SH-SY5Y (cell line): ENCODE results near the gene HRG.

Experiments used
- GATA2 ChIP-seq: IDR thresholded peaks from 2 replicates; pipeline ENCODE4 v1.6.1; 2011; ENCODE audit warnings: mild to moderate bottlenecking, low read depth, low read length
- GATA3 ChIP-seq: IDR thresholded peaks from 2 replicates; pipeline ENCODE4 v1.6.1; 2011; ENCODE audit warnings: low read depth, mild to moderate bottlenecking, low read length, moderate library complexity

The HRG gene

DNA sequence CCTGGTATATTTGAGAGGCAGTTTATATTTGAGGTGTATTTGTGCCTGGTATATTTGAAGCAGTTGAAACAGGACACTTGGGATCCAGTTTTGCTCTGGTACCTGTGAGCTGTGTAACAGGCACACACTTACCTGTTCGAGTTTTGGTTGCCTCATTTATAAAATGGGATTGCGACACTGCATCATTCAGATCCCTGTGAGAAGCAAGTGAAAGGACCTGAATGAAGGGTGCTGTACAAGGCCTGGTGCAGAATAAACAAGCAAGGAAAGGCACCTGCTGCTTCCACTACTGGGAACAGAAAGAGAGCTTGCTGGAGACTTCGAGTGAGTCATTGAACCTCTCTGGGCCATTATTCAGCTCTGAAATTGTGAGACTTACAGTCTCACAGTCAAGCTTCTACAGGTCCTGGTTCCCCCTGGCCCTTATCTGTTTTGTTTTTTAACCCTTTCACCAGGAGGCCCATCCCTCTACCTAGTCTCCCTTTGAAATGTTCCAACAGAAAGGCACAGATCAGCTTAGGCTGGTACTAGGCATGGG is 14.1 kb upstream of the HRG start:
- TF ChIP-seq GATA2 (no peak), GATA3 (no peak)

GRCh38 chr3:186653080-186653707 is 12.6 kb upstream of the HRG start:
- no peak for TF ChIP-seq GATA3
- TF ChIP-seq GATA2: no peak

- no peak for TF ChIP-seq GATA2
- no peak for TF ChIP-seq GATA3
Observed at GRCh38 chr3:186653984-186654383, 11.8 kb upstream of the HRG start.

DNA sequence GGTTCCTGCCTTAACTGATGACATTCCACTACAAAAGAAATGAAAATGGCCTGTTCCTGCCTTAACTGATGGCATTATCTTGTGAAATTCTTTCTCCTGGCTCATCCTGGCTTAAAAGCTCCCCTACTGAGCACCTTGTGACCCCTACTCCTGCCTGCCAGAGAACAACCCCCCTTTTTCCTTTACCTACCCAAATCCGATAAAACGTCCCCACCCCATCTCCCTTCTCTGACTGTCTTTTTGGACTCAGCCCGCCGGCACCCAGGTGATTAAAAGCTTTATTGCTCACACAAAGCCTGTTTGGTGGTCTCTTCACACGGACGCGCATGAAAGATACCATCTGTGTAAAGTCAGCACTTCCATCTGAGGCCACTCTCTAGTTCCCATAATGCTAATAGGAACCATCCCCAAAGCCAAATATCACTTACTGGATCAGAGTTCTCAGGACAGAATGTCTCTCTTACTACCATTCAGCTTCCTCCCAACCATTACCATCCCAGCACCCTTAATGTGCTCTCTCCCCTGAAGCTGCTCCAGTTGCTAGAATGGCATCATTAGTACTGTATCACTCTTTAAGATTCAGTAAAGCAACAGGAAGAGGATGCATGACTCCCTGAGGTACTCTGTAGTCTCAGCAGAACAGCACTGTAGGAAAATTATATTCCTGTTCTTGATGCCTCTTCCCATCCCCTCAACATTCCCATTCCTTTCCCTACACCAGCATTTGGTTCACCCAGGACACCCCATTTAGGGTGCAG is 2.3 kb upstream of the HRG start:
- TF ChIP-seq GATA2 (no peak), GATA3 (no peak)

- no peak for TF ChIP-seq GATA2
- no peak for TF ChIP-seq GATA3
Observed at GRCh38 chr3:186664119-186664495, 1.7 kb upstream of the HRG start.

- TF ChIP-seq GATA3 (no peak), GATA2 (no peak)
Observed at GRCh38 chr3:186664506-186664905, 1.3 kb upstream of the HRG start.

DNA sequence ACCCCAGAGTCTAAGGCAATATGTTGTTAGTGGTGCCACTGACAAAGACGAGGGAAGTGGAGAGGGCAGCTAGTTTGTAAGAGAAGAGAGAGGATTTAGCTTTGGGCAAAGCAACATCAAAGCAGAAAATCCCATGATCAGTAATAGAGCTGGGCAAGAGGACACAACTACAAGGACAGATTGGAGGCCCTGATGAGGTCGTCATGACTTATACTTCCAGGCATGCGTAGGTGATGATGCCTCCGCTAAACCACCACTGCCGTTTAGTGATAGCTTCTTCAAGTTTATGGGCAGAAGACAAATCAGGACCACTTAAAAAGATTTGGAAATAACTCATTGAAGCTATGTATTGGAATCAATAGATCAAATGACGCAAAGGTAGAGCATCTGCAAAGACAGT is 2.6 kb downstream of the HRG start:
- TF ChIP-seq GATA2 (no peak), GATA3 (no peak)

GRCh38 chr3:186669378-186670084 is 3.7 kb downstream of the HRG start:
- no peak for TF ChIP-seq GATA3

GRCh38 chr3:186670155-186670554 is 4.3 kb downstream of the HRG start:
- TF ChIP-seq GATA3 (no peak), GATA2 (no peak)

DNA sequence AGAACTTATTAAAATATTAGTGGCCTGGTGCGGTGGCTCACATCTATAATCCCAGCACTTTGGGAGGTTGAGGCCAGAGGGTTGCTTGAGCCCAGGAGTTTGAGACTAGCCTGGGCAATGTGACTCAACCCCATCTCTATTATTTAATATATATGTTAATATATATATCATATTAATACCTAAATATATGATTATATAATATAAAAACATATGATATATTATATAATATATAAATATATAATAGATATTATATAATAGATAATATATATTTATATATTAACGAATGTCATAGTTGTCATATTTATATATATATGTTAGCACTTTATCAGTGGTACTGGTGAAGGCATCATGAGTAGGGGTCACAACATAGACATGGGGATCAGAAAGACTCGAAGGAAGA is 5.2 kb downstream of the HRG start:
- TF ChIP-seq GATA3 (no peak), GATA2 (no peak)

DNA sequence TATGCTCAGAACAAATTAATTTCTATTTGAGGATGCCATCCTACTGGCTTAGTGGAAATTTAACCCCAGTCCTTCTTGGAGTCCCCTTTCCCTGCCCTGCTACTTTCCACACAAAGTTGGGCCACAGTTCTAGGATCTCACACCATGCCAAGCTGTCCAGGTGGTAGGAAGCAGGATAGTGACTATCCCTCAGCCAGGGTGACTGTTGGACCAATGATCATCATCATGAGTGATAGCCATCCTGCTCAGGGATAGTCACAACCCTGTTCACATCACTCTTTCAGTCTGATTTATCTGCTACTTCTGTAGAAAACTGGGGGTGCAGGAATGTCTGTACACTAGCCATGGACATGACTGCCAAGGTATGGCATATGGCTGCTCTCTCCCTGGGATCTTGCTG is 12.8 kb downstream of the HRG start:
- TF ChIP-seq GATA3 (no peak), GATA2 (no peak)

- TF ChIP-seq GATA2 (no peak), GATA3 (no peak)
Observed at GRCh38 chr3:186679151-186679550, 13.3 kb downstream of the HRG start.

GRCh38 chr3:186680869-186681268 is 15.1 kb downstream of the HRG start:
- TF ChIP-seq GATA2 (no peak), GATA3 (no peak)

GRCh38 chr3:186682812-186683211 is 17.0 kb downstream of the HRG start:
- no peak for TF ChIP-seq GATA2
- TF ChIP-seq GATA3: no peak

DNA sequence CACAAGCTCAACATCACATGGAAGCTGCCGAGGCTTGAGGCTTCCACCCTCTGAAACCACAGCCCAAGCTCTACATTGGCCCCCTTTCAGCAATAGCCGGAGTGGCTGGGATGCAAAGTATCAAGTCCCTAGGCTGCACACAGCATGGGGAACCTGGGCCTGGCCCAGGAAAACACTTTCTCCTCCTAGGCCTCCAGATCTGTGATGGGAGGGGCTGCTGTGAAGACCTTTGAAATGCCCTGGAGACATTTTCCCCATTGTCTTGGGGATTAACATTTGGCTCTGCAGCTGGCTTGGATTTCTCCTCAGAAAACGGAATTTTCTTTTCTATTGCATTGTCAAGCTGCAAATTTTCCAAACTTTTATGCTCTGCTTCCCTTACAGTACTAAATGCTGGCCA is 18.2 kb downstream of the HRG start:
- TF ChIP-seq GATA2 (no peak), GATA3 (no peak)
